ENCODE measurements around the gene HMGCLL1. TPM values are rescaled to one million over a fixed set of nuclear protein-coding genes. Genes with fewer than 3 reads are reported as not detected.

The HMGCLL1 gene
- polyA plus RNA-seq, 6 donors from 2014 or later: not detected

GRCh38 chr6:55450005-55450404, 129.0 kb downstream of the HMGCLL1 start:
- Mint-ChIP-seq H3K36me3 (no peaks in the 10 kb centered on the region), H3K27ac (no peak overlapping the region), H3K4me1 (no peaks in the 10 kb centered on the region), H3K9me3 (peaks cover 0 to 2% (median 0%) of the 10 kb centered on the region in 7 donors), H3K27me3 (no peaks in the 10 kb centered on the region), H3K4me3 (no peak overlapping the region)
- DNase-seq (no peak), ATAC-seq (ENCODE audit: low read depth in 2 of 2) (no peak)

GRCh38 chr6:55449225-55449624, 129.8 kb downstream of the HMGCLL1 start:
- no peak overlapping the region for H3K4me3 Mint-ChIP-seq
- DNase-seq: no peak
- no peaks in the 10 kb centered on the region for H3K36me3 Mint-ChIP-seq
- no peaks in the 10 kb centered on the region for H3K27me3 Mint-ChIP-seq
- no peaks in the 10 kb centered on the region for H3K4me1 Mint-ChIP-seq
- no peak for ATAC-seq (ENCODE audit: low read depth in 2 of 2)
- no peak overlapping the region for H3K27ac Mint-ChIP-seq
- H3K9me3 Mint-ChIP-seq: no peaks in the 10 kb centered on the region

- DNase-seq (no peak), ATAC-seq (ENCODE audit: low read depth in 2 of 2) (no peak)
- Mint-ChIP-seq H3K27me3 (no peaks in the 10 kb centered on the region), H3K4me3 (no peak overlapping the region), H3K9me3 (no peaks in the 10 kb centered on the region), H3K36me3 (no peaks in the 10 kb centered on the region), H3K27ac (no peak overlapping the region), H3K4me1 (no peaks in the 10 kb centered on the region)
These were observed 130.5 kb downstream of the HMGCLL1 start for GRCh38 chr6:55448451-55448850.

GRCh38 chr6:55447891-55448290, 131.1 kb downstream of the HMGCLL1 start:
- no peak overlapping the region for H3K27ac Mint-ChIP-seq
- H3K36me3 Mint-ChIP-seq: no peaks in the 10 kb centered on the region
- H3K27me3 Mint-ChIP-seq: no peaks in the 10 kb centered on the region
- DNase-seq (no peak), ATAC-seq (ENCODE audit: low read depth in 2 of 2) (no peak)
- no peak overlapping the region for H3K4me3 Mint-ChIP-seq
- no peaks in the 10 kb centered on the region for H3K9me3 Mint-ChIP-seq
- no peaks in the 10 kb centered on the region for H3K4me1 Mint-ChIP-seq

- Mint-ChIP-seq H3K4me3 (no peak overlapping the region), H3K27ac (no peak overlapping the region), H3K9me3 (peaks cover 0 to 4% (median 0%) of the 10 kb centered on the region in 7 donors), H3K4me1 (no peaks in the 10 kb centered on the region), H3K36me3 (no peaks in the 10 kb centered on the region), H3K27me3 (no peaks in the 10 kb centered on the region)
- ATAC-seq (ENCODE audit: low read depth in 2 of 2) (no peak), DNase-seq (no peak)
These were observed 133.3 kb downstream of the HMGCLL1 start for GRCh38 chr6:55445648-55446204.

- peaks cover 0 to 4% (median 0%) of the 10 kb centered on the region in 7 donors for H3K9me3 Mint-ChIP-seq
- H3K4me3 Mint-ChIP-seq: no peak overlapping the region
- H3K27me3 Mint-ChIP-seq: no peaks in the 10 kb centered on the region
- no peaks in the 10 kb centered on the region for H3K36me3 Mint-ChIP-seq
- no peak for ATAC-seq (ENCODE audit: low read depth in 2 of 2)
- no peaks in the 10 kb centered on the region for H3K4me1 Mint-ChIP-seq
- DNase-seq: no peak
- no peak overlapping the region for H3K27ac Mint-ChIP-seq
These were observed 135.5 kb downstream of the HMGCLL1 start for GRCh38 chr6:55443238-55444134.

GRCh38 chr6:55438203-55438602, 140.8 kb downstream of the HMGCLL1 start:
- H3K27me3 Mint-ChIP-seq: no peaks in the 10 kb centered on the region
- no peak overlapping the region for H3K4me3 Mint-ChIP-seq
- ATAC-seq (ENCODE audit: low read depth in 2 of 2): no peak
- DNase-seq: no peak
- peaks cover 0 to 7% (median 3%) of the 10 kb centered on the region in 7 donors for H3K9me3 Mint-ChIP-seq
- no peaks in the 10 kb centered on the region for H3K4me1 Mint-ChIP-seq
- H3K36me3 Mint-ChIP-seq: no peaks in the 10 kb centered on the region
- no peak overlapping the region for H3K27ac Mint-ChIP-seq

GRCh38 chr6:55437141-55437540, 141.9 kb downstream of the HMGCLL1 start:
- H3K36me3 Mint-ChIP-seq: no peaks in the 10 kb centered on the region
- no peak overlapping the region for H3K27ac Mint-ChIP-seq
- H3K4me3 Mint-ChIP-seq: no peak overlapping the region

GRCh38 chr6:55433446-55434130, 145.4 kb downstream of the HMGCLL1 start:
- no peaks in the 10 kb centered on the region for H3K4me1 Mint-ChIP-seq
- no peak overlapping the region for H3K4me3 Mint-ChIP-seq
- no peaks in the 10 kb centered on the region for H3K36me3 Mint-ChIP-seq
- ATAC-seq (ENCODE audit: low read depth in 2 of 2): no peak
- no peak overlapping the region for H3K27ac Mint-ChIP-seq
- peaks cover 0 to 9% (median 4%) of the 10 kb centered on the region in 7 donors for H3K9me3 Mint-ChIP-seq
- no peaks in the 10 kb centered on the region for H3K27me3 Mint-ChIP-seq
- DNase-seq: no peak

More at GRCh38 chr6:55437141-55437540, 141.9 kb downstream of the HMGCLL1 start:
- H3K4me1 Mint-ChIP-seq: no peaks in the 10 kb centered on the region
- H3K27me3 Mint-ChIP-seq: no peaks in the 10 kb centered on the region
- DNase-seq: no peak
- no peak for ATAC-seq (ENCODE audit: low read depth in 2 of 2)
- H3K9me3 Mint-ChIP-seq: peaks cover 0 to 7% (median 3%) of the 10 kb centered on the region in 7 donors

GRCh38 chr6:55423933-55424332, 155.1 kb downstream of the HMGCLL1 start:
- no peaks in the 10 kb centered on the region for H3K4me1 Mint-ChIP-seq
- peaks cover 0 to 6% (median 0%) of the 10 kb centered on the region in 7 donors for H3K9me3 Mint-ChIP-seq
- H3K27me3 Mint-ChIP-seq: no peaks in the 10 kb centered on the region
- H3K36me3 Mint-ChIP-seq: no peaks in the 10 kb centered on the region
- no peak for DNase-seq
- ATAC-seq (ENCODE audit: low read depth in 2 of 2): no peak
- no peak overlapping the region for H3K4me3 Mint-ChIP-seq
- H3K27ac Mint-ChIP-seq: no peak overlapping the region

- Mint-ChIP-seq H3K4me1 (no peaks in the 10 kb centered on the region), H3K9me3 (peaks cover 0 to 17% (median 9%) of the 10 kb centered on the region in 7 donors), H3K4me3 (no peak overlapping the region), H3K36me3 (no peaks in the 10 kb centered on the region), H3K27ac (no peak overlapping the region), H3K27me3 (no peaks in the 10 kb centered on the region)
- DNase-seq: no peak
- no peak for ATAC-seq (ENCODE audit: low read depth in 2 of 2)
These were observed 168.3 kb downstream of the HMGCLL1 start for GRCh38 chr6:55410674-55411073.

GRCh38 chr6:55405474-55406235, 173.3 kb downstream of the HMGCLL1 start:
- no peak for DNase-seq
- Mint-ChIP-seq H3K27ac (no peak overlapping the region), H3K4me3 (no peak overlapping the region), H3K9me3 (peaks cover 0 to 11% (median 2%) of the 10 kb centered on the region in 7 donors), H3K27me3 (no peaks in the 10 kb centered on the region), H3K4me1 (no peaks in the 10 kb centered on the region), H3K36me3 (no peaks in the 10 kb centered on the region)
- no peak for ATAC-seq (ENCODE audit: low read depth in 2 of 2)

GRCh38 chr6:55399351-55399750, 179.6 kb downstream of the HMGCLL1 start:
- Mint-ChIP-seq H3K4me3 (no peak overlapping the region), H3K4me1 (no peaks in the 10 kb centered on the region), H3K27me3 (no peaks in the 10 kb centered on the region), H3K27ac (no peak overlapping the region), H3K9me3 (peaks cover 0 to 6% (median 2%) of the 10 kb centered on the region in 7 donors), H3K36me3 (no peaks in the 10 kb centered on the region)
- no peak for ATAC-seq (ENCODE audit: low read depth in 2 of 2)
- no peak for DNase-seq

All from naive B cell (primary cell).